OCI-LY7 (cell line): ENCODE results near the gene OR7G2.

ENCODE experiments used
- EZH2phosphoT487 ChIP-seq: fragments of 200-600 bp; sonication (generic); IDR thresholded peaks from 2 replicates; pipeline ENCODE4 v1.6.1; 2018; ENCODE audit warnings: low read depth, borderline replicate concordance, mild to moderate bottlenecking, mixed run types, antibody characterized with exemption, low read length, moderate library complexity, mixed read lengths
- TF ChIP-seq, protein P1 (sequence below): fragments of 200-600 bp; sonication (generic); conservative IDR thresholded peaks from 2 replicates; pipeline ENCODE4 v1.5.1; 2014; ENCODE audit warnings: mild to moderate bottlenecking, antibody characterized with exemption, low read length, moderate library complexity, mixed read lengths

GRCh38 chr19:9151367-9151766, 44.1 kb upstream of the OR7G2 start:
- TF ChIP-seq, protein P1, sequence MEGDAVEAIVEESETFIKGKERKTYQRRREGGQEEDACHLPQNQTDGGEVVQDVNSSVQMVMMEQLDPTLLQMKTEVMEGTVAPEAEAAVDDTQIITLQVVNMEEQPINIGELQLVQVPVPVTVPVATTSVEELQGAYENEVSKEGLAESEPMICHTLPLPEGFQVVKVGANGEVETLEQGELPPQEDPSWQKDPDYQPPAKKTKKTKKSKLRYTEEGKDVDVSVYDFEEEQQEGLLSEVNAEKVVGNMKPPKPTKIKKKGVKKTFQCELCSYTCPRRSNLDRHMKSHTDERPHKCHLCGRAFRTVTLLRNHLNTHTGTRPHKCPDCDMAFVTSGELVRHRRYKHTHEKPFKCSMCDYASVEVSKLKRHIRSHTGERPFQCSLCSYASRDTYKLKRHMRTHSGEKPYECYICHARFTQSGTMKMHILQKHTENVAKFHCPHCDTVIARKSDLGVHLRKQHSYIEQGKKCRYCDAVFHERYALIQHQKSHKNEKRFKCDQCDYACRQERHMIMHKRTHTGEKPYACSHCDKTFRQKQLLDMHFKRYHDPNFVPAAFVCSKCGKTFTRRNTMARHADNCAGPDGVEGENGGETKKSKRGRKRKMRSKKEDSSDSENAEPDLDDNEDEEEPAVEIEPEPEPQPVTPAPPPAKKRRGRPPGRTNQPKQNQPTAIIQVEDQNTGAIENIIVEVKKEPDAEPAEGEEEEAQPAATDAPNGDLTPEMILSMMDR, result no peak
- TF ChIP-seq EZH2phosphoT487, result no peak
